Caco-2 (cell line): ENCODE data around the gene HSPA12A. TPM values are rescaled to one million over a fixed set of nuclear protein-coding genes. Genes with fewer than 3 reads are reported as not detected.

Experiments
- BruUV-seq: library from RNA; stranded (reverse); fragments of 400-500 nt; replicated peaks from 2 replicates; lab custom pipeline; 2021; lab: Mats Ljungman, UMichigan
- CTCF ChIA-PET: fragments of 300-600 bp; sonication (Branson Sonifier 250); formaldehyde crosslinking; loops from one replicate; lab custom pipeline; 2022; ENCODE audit warnings: antibody characterized with exemption; lab: Charles Lee
- POLR2A ChIA-PET: fragments of 300-600 bp; sonication (Branson Sonifier 250); formaldehyde crosslinking; loops from one replicate; lab custom pipeline; 2022; ENCODE audit warnings: antibody characterized with exemption; lab: Charles Lee
- DNase-seq, 2 experiments: peaks; one replicate each; pipeline versions ENCODE4 v3.0.0 to v3.0.0-alpha.2; 2020 to 2022
- H3K27me3 ChIP-seq: replicated peaks from 2 replicates; pipeline ENCODE4 v1.6.0; 2011; ENCODE audit warnings: low read length; ENCODE audit not compliant: control insufficient read depth, insufficient read depth
- H3K36me3 ChIP-seq: 2 replicates; pipeline ENCODE4 v1.5.1; 2011; ENCODE audit warnings: low read length; ENCODE audit not compliant: control insufficient read depth, insufficient read depth
- H3K4me1 ChIP-seq: fragments of 250-450 bp; sonication (Bioruptor Pico); 2 replicates; pipeline ENCODE4 v1.5.1; 2020; ENCODE audit warnings: mild to moderate bottlenecking
- H3K4me3 ChIP-seq: 2 replicates; pipeline ENCODE4 v1.5.1; 2011; ENCODE audit warnings: low read depth, mild to moderate bottlenecking, control low read depth, low read length
- H3K9me3 ChIP-seq: fragments of 250-450 bp; sonication (Bioruptor Pico); 2 replicates; pipeline ENCODE4 v1.5.1; 2020; ENCODE audit warnings: mild to moderate bottlenecking, moderate library complexity
- H3K27ac Mint-ChIP-seq: one replicate; pipeline ENCODE4 v1.8.0; 2022; ENCODE audit warnings: mixed read lengths; ENCODE audit not compliant: unreplicated experiment
- H3K27me3 Mint-ChIP-seq: one replicate; pipeline ENCODE4 v1.8.0; 2022; ENCODE audit warnings: mixed read lengths; ENCODE audit not compliant: insufficient read depth, unreplicated experiment
- H3K36me3 Mint-ChIP-seq: one replicate; pipeline ENCODE4 v1.8.0; 2022; ENCODE audit warnings: mild to moderate bottlenecking, mixed read lengths; ENCODE audit not compliant: insufficient read depth, unreplicated experiment
- H3K4me1 Mint-ChIP-seq: one replicate; pipeline ENCODE4 v1.8.0; 2022; ENCODE audit warnings: low read depth, mixed read lengths; ENCODE audit not compliant: unreplicated experiment
- H3K4me3 Mint-ChIP-seq: one replicate; pipeline ENCODE4 v1.8.0; 2022; ENCODE audit warnings: mild to moderate bottlenecking, moderate library complexity, mixed read lengths; ENCODE audit not compliant: unreplicated experiment
- H3K9me3 Mint-ChIP-seq: one replicate; pipeline ENCODE4 v1.8.0; 2022; ENCODE audit warnings: mixed read lengths; ENCODE audit not compliant: unreplicated experiment
- intact Hi-C: fragments of 100-400 bp; cut with micrococcal nuclease; formaldehyde crosslinking; loops from one replicate; pipeline ENCODE4 v1.10.0; 2022; ENCODE audit not compliant: unreplicated experiment
- total RNA-seq: library from RNA; stranded (reverse); gene quantifications from 2 replicates; pipeline ENCODE4 v1.2.3, GENCODE V29; 2022
- TF ChIP-seq, protein P1 (sequence below), 2 experiments: fragments of 200-600 bp in 1 of 2; IDR thresholded peaks; 1 replicate in 1 of 2; 2 replicates in 1 of 2; pipeline versions ENCODE4 v1.5.1 to v1.8.0; 2011 to 2022; ENCODE audit warnings: antibody characterized with exemption in 1 of 2, control low read depth in 1 of 2, inconsistent platforms in 1 of 2, low read depth in 1 of 2, low read length in 1 of 2, mild to moderate bottlenecking in 1 of 2, moderate library complexity in 1 of 2; ENCODE audit not compliant: insufficient read depth in 1 of 2, severe bottlenecking in 1 of 2, unreplicated experiment in 1 of 2

The HSPA12A gene
- total RNA-seq, 1 experiment from 2014 or later = 27.0 TPM

DNA sequence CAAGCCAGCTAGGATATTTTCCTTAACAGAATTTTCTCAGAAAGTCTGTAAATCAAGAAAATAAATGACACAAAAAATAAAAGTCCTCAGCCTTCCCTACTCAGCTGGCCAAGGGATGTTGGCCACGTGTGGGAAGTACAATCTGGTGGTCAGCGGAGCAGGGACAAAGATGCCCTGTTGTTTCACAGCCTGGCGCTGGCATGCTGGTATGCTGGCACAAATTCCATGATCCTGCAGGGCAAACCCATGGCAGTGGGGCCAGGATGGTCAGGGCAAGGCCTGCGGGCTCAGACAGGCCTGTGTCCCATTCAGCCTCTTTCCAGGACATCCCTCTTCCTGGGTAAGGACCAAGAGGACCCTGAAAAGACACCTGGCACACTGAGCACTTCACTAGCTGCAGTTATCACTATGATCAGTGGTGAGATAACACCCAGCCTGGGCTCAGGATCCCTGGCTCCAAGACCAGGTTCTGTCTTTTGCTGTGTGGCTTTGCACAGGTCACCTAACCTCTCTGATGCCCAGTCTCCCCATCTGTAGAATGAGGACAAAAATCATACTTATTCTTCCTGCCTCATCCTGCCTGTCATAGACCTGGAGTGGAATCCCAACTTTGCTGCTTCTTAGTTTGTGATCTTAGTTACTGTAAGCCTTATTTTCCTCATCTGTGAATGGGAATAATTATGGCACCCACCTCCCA lies 10.8 kb upstream of the HSPA12A start:
- Histone ChIP-seq H3K27me3 (no peaks in the 10 kb centered on the region), H3K4me1 (no peaks in the 10 kb centered on the region), H3K9me3 (peaks cover 7% of the 10 kb centered on the region; the same call in 1 of the 2 replicates), H3K4me3 (no peak overlapping the region), H3K36me3 (no peaks in the 10 kb centered on the region)
- Mint-ChIP-seq H3K36me3 (no peaks in the 10 kb centered on the region), H3K27me3 (peaks cover 3% of the 10 kb centered on the region), H3K27ac (no peak overlapping the region), H3K9me3 (peaks cover 6% of the 10 kb centered on the region), H3K4me3 (no peak overlapping the region), H3K4me1 (no peaks in the 10 kb centered on the region)
- ChIA-PET CTCF (no interaction called here), POLR2A (no interaction called here)
- no peak for DNase-seq
- intact Hi-C loops = no loop called here
- TF ChIP-seq, protein P1, sequence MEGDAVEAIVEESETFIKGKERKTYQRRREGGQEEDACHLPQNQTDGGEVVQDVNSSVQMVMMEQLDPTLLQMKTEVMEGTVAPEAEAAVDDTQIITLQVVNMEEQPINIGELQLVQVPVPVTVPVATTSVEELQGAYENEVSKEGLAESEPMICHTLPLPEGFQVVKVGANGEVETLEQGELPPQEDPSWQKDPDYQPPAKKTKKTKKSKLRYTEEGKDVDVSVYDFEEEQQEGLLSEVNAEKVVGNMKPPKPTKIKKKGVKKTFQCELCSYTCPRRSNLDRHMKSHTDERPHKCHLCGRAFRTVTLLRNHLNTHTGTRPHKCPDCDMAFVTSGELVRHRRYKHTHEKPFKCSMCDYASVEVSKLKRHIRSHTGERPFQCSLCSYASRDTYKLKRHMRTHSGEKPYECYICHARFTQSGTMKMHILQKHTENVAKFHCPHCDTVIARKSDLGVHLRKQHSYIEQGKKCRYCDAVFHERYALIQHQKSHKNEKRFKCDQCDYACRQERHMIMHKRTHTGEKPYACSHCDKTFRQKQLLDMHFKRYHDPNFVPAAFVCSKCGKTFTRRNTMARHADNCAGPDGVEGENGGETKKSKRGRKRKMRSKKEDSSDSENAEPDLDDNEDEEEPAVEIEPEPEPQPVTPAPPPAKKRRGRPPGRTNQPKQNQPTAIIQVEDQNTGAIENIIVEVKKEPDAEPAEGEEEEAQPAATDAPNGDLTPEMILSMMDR (IDR thresholded peaks at IDR 0.05; ENCODE audit: insufficient read depth in 1 of 2, low read depth in 1 of 2, low read length in 1 of 2, severe bottlenecking in 1 of 2, unreplicated experiment in 1 of 2) = no peak
- BruUV-seq = no TSS peak

DNA sequence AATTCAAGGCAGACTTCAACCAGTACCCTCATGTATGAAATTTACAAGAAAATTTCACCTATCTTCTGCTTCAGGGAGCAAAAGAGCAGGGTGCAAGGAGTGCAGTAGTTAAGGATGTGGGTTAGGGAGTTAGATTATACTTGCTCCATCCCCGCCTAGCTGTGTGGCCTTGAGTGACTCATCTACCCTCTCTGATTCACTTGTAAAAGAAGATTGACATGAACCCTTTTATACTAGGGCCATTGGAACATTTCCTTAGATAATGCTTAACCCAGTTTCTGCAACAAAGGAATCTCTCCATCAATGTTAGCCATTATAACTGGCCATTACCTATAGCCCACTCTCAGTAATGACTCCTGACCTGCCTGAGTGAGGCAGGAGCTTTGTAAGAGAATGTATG lies 10.2 kb upstream of the HSPA12A start:
- H3K9me3 ChIP-seq = peaks cover 7% of the 10 kb centered on the region; the same call in 1 of the 2 replicates
- Mint-ChIP-seq H3K4me1 (no peaks in the 10 kb centered on the region), H3K27me3 (peaks cover 3% of the 10 kb centered on the region), H3K9me3 (peaks cover 8% of the 10 kb centered on the region), H3K27ac (no peak overlapping the region), H3K4me3 (no peak overlapping the region), H3K36me3 (no peaks in the 10 kb centered on the region)
- CTCF ChIA-PET = no interaction called here
- no peak overlapping the region for H3K4me3 ChIP-seq
- intact Hi-C loops = no loop called here
- H3K27me3 ChIP-seq = no peaks in the 10 kb centered on the region
- H3K36me3 ChIP-seq = no peaks in the 10 kb centered on the region
- POLR2A ChIA-PET = no interaction called here
- no peak for DNase-seq
- TF ChIP-seq, protein P1 (IDR thresholded peaks at IDR 0.05; ENCODE audit: insufficient read depth in 1 of 2, low read depth in 1 of 2, low read length in 1 of 2, severe bottlenecking in 1 of 2, unreplicated experiment in 1 of 2) = no peak
- H3K4me1 ChIP-seq = no peaks in the 10 kb centered on the region
- BruUV-seq = no TSS peak

DNA sequence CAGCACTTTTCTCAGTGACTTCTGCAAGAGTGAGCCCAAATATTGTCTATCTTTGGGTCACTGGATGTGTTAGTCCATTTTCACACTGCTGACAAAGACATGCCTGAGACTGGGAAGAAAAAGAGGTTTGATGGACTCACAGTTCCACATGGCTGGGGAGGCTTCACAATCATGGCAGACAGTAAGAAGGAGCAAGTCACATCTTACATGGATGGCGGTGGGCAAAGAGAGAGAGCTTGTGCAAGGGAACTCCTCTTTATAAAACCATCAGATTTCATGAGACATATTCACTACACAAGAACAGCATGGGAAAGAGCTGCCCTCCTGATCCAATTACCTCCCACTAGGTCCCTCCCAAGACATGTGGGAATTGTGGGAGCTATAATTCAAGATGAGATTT lies 6.1 kb upstream of the HSPA12A start:
- no peaks in the 10 kb centered on the region for H3K27me3 ChIP-seq
- TF ChIP-seq, protein P1 (IDR thresholded peaks at IDR 0.05; ENCODE audit: insufficient read depth in 1 of 2, low read depth in 1 of 2, low read length in 1 of 2, severe bottlenecking in 1 of 2, unreplicated experiment in 1 of 2) = no peak
- Mint-ChIP-seq H3K9me3 (peaks cover 8% of the 10 kb centered on the region), H3K36me3 (no peaks in the 10 kb centered on the region), H3K27ac (no peak overlapping the region), H3K4me1 (no peaks in the 10 kb centered on the region), H3K27me3 (no peaks in the 10 kb centered on the region), H3K4me3 (no peak overlapping the region)
- DNase-seq = no peak
- intact Hi-C loops = no loop called here
- no peak overlapping the region for H3K4me3 ChIP-seq
- H3K36me3 ChIP-seq = no peaks in the 10 kb centered on the region
- H3K9me3 ChIP-seq = peaks cover 7% of the 10 kb centered on the region; the same call in 1 of the 2 replicates
- POLR2A ChIA-PET = no interaction called here
- no peaks in the 10 kb centered on the region for H3K4me1 ChIP-seq
- CTCF ChIA-PET = interaction anchor here (0.5 kb wide), 1 partner anchor 459 kb away, joined by 3 read pairs; no protein-coding TSS in a partner anchor
- BruUV-seq = no TSS peak
